ENCODE data around the gene CALML4. TPM values are rescaled to one million over a fixed set of nuclear protein-coding genes. Genes with fewer than 3 reads are reported as not detected.
A peak's percentile ranks its signal among the peaks of the same experiment; 100 is the strongest.

Gene CALML4
- total RNA-seq, 1 donor, result 2.7 TPM

- H3K4me3 ChIP-seq (ENCODE audit: low read depth, low read length), result no peak overlapping the region
- no peak for TF ChIP-seq CTCF (IDR thresholded peaks at IDR 0.05; ENCODE audit: insufficient read depth, low read length)
- DNase-seq (ENCODE audit: low read depth), result no peak
These were observed 16.5 kb downstream of the CALML4 start for GRCh38 chr15:68188647-68189046.

- H3K4me3 ChIP-seq (ENCODE audit: low read depth, low read length), result peak overlapping the region; percentile 1
- TF ChIP-seq CTCF (IDR thresholded peaks at IDR 0.05; ENCODE audit: insufficient read depth, low read length), result no peak
- DNase-seq (ENCODE audit: low read depth), result peak; percentile 91
These were observed 17.6 kb downstream of the CALML4 start for GRCh38 chr15:68187559-68187958.

GRCh38 chr15:68186671-68187397, 18.3 kb downstream of the CALML4 start:
- DNase-seq (ENCODE audit: low read depth), result peak; percentile 85
- no peak overlapping the region for H3K4me3 ChIP-seq (ENCODE audit: low read depth, low read length)
- TF ChIP-seq CTCF (IDR thresholded peaks at IDR 0.05; ENCODE audit: insufficient read depth, low read length), result no peak

GRCh38 chr15:68184616-68185480, 20.3 kb downstream of the CALML4 start:
- no peak overlapping the region for H3K4me3 ChIP-seq (ENCODE audit: low read depth, low read length)
- TF ChIP-seq CTCF (IDR thresholded peaks at IDR 0.05; ENCODE audit: insufficient read depth, low read length), result no peak
- no peak for DNase-seq (ENCODE audit: low read depth)

GRCh38 chr15:68183616-68184315, 21.4 kb downstream of the CALML4 start:
- peak; percentile 44 for DNase-seq (ENCODE audit: low read depth)
- no peak for TF ChIP-seq CTCF (IDR thresholded peaks at IDR 0.05; ENCODE audit: insufficient read depth, low read length)
- no peak overlapping the region for H3K4me3 ChIP-seq (ENCODE audit: low read depth, low read length)

- TF ChIP-seq CTCF (IDR thresholded peaks at IDR 0.05; ENCODE audit: insufficient read depth, low read length), result no peak
- DNase-seq (ENCODE audit: low read depth), result peak; percentile 44
- H3K4me3 ChIP-seq (ENCODE audit: low read depth, low read length), result no peak overlapping the region
These were observed 27.4 kb downstream of the CALML4 start for GRCh38 chr15:68177742-68178141.
